ENCODE data around the gene LINC01488. TPM values are rescaled to one million over a fixed set of nuclear protein-coding genes. Genes with fewer than 3 reads are reported as not detected.

Gene LINC01488
- total and polyA plus RNA-seq, 2 experiments from 2014 or later: not detected

DNA sequence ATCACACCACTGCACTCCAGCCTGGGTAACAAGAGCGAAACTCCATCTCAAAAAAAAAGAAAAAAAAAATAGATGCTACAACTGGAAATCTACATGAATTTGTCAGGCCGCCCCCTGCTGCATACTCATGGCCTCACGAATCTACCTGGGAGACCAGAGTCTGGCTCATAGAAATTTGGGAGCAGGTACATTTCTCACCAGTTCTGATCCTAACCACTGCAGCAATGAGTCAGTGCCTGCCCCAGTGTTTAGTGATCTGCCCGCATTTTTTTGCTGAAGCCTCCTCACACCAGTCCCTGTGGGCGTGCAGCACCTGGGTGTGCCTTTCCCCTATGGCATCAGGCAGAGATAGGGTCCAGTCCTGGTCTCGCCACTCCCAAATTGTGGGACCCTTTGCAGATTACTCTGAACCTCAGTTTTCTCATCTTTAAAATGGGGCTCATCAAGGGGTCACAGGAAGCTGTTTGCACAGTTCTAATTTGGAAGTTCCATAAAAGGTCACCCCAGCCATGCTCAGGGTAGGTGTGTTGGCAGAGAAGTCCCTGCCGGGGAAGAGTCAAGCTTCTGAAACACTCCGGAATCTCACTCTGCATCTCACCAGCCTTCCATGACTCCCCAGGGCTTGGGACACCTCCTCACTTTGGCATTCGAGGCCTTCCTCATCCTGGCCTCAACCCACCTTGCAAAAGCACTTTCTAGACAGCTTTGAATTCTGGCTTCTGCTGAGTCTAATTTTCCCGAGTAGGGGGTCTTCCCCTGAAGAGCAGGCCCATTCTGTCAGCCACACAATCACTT is 39.3 kb upstream of the LINC01488 start:
- in situ Hi-C loops (cut with MboI): no loop called here
- H3K9me3 ChIP-seq (ENCODE audit: low read depth): no peaks in the 10 kb centered on the region
- H3K27me3 ChIP-seq (replicated peaks; ENCODE audit: insufficient read depth): no peaks in the 10 kb centered on the region
- H3K4me3 ChIP-seq: no peak overlapping the region
- H3K4me1 ChIP-seq (ENCODE audit: insufficient read depth): peaks cover 33% of the 10 kb centered on the region
- H3K36me3 ChIP-seq (ENCODE audit: low read depth): no peaks in the 10 kb centered on the region
- TF ChIP-seq EZH2 (IDR thresholded peaks at IDR 0.05; ENCODE audit: insufficient read depth, poor library complexity, severe bottlenecking): no peak
- TF ChIP-seq EZH2phosphoT487 (IDR thresholded peaks at IDR 0.05; ENCODE audit: insufficient read depth, low read depth): no peak
- peak overlapping the region; percentile 98 for H3K27ac ChIP-seq
- no peaks in the 10 kb centered on the region for H3K79me2 ChIP-seq (ENCODE audit: insufficient read depth)
- DNase-seq: peak; percentile 68
- H2AFZ ChIP-seq: peak overlapping the region; percentile 50
- no peaks in the 10 kb centered on the region for H3K9me2 ChIP-seq (ENCODE audit: insufficient read depth)
- H3F3A ChIP-seq (ENCODE audit: insufficient read depth): peaks cover 22% of the 10 kb centered on the region
- H4K20me1 ChIP-seq (ENCODE audit: insufficient read depth): no peaks in the 10 kb centered on the region
- H3K9ac ChIP-seq: peak overlapping the region; percentile 84
- H3K4me2 ChIP-seq (ENCODE audit: unreplicated experiment): peak overlapping the region; percentile 76
- WGBS, 2 experiments (ENCODE audit: low coverage in 1 of 2, low lambda C conversion rate in 2 of 2, missing lambda C conversion rate in 2 of 2): 67% methylated on average over 10 of the region's 10 CpGs

- peaks cover 22% of the 10 kb centered on the region for H3F3A ChIP-seq (ENCODE audit: insufficient read depth)
- in situ Hi-C loops (cut with MboI): no loop called here
- no peaks in the 10 kb centered on the region for H3K79me2 ChIP-seq (ENCODE audit: insufficient read depth)
- no peaks in the 10 kb centered on the region for H3K9me2 ChIP-seq (ENCODE audit: insufficient read depth)
- peak overlapping the region; percentile 84 for H3K9ac ChIP-seq
- peak overlapping the region; percentile 55 for H3K4me3 ChIP-seq
- peak; percentile 88 for DNase-seq
- 8 to 11% methylated on average over 10 of the region's 10 CpGs for WGBS, 2 experiments (ENCODE audit: low coverage in 1 of 2, low lambda C conversion rate in 2 of 2, missing lambda C conversion rate in 2 of 2)
- TF ChIP-seq EZH2 (IDR thresholded peaks at IDR 0.05; ENCODE audit: insufficient read depth, poor library complexity, severe bottlenecking) (no peak), EZH2phosphoT487 (IDR thresholded peaks at IDR 0.05; ENCODE audit: insufficient read depth, low read depth) (no peak)
- no peaks in the 10 kb centered on the region for H3K36me3 ChIP-seq (ENCODE audit: low read depth)
- H3K4me1 ChIP-seq (ENCODE audit: insufficient read depth): peaks cover 33% of the 10 kb centered on the region
- peak overlapping the region; percentile 50 for H2AFZ ChIP-seq
- H3K27me3 ChIP-seq (replicated peaks; ENCODE audit: insufficient read depth): no peaks in the 10 kb centered on the region
- peak overlapping the region; percentile 98 for H3K27ac ChIP-seq
- no peaks in the 10 kb centered on the region for H4K20me1 ChIP-seq (ENCODE audit: insufficient read depth)
- H3K9me3 ChIP-seq (ENCODE audit: low read depth): no peaks in the 10 kb centered on the region
- peak overlapping the region; percentile 76 for H3K4me2 ChIP-seq (ENCODE audit: unreplicated experiment)
Observed at GRCh38 chr11:69442807-69443137, 38.7 kb upstream of the LINC01488 start.

DNA sequence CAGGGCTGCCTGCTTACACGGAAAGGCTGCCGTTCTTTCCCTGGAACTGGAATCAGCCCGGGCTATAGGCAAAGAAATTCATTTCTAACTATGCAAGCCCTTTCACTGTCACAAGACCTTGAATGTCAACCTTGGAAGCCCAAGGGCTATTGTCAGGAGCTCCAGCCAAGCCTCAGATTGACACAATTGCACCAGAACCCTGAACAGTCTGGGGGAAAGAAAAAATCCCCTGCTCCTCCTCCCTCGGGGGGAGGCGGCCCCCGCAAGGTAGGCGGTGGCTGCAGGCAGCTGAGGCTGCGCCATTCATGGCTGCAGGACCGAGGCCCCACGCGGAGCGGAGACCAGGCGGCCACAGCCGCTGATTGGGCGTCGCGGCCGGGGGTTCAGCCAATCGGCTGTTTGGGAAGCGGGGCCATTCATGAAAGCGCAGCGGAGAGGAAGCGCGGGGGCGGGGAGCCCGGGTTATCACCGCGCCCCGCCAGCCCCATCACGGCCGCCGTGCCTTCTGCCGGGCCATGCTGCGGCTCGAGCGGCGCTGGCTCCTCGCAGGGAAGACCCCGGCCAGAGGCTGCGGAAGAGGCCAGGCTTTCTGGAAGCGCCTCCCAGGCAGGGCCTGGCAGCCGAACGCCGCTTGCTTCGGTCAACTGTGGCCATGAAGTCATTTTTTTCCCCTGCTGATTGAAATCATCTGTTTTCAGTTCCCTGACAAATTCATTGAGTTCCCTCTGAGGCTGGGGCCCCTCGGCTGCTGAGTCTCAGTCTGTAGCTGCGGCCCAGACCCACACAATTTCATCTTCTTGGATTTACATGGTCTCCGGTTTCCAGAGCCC is 38.1 kb upstream of the LINC01488 start:
- peak overlapping the region; percentile 84 for H3K9ac ChIP-seq
- in situ Hi-C loops (cut with MboI): no loop called here
- H3K27me3 ChIP-seq (replicated peaks; ENCODE audit: insufficient read depth): no peaks in the 10 kb centered on the region
- H3K9me2 ChIP-seq (ENCODE audit: insufficient read depth): no peaks in the 10 kb centered on the region
- H3K36me3 ChIP-seq (ENCODE audit: low read depth): no peaks in the 10 kb centered on the region
- H3F3A ChIP-seq (ENCODE audit: insufficient read depth): peaks cover 22% of the 10 kb centered on the region
- H2AFZ ChIP-seq: peak overlapping the region; percentile 50
- H3K4me1 ChIP-seq (ENCODE audit: insufficient read depth): peaks cover 33% of the 10 kb centered on the region
- peak overlapping the region; percentile 55 for H3K4me3 ChIP-seq
- DNase-seq: peak; percentile 97
- no peaks in the 10 kb centered on the region for H4K20me1 ChIP-seq (ENCODE audit: insufficient read depth)
- peak overlapping the region; percentile 98 for H3K27ac ChIP-seq
- peak overlapping the region; percentile 76 for H3K4me2 ChIP-seq (ENCODE audit: unreplicated experiment)
- TF ChIP-seq EZH2 (IDR thresholded peaks at IDR 0.05; ENCODE audit: insufficient read depth, poor library complexity, severe bottlenecking) (no peak), EZH2phosphoT487 (IDR thresholded peaks at IDR 0.05; ENCODE audit: insufficient read depth, low read depth) (no peak)
- no peaks in the 10 kb centered on the region for H3K79me2 ChIP-seq (ENCODE audit: insufficient read depth)
- WGBS, 2 experiments (ENCODE audit: low coverage in 1 of 2, low lambda C conversion rate in 2 of 2, missing lambda C conversion rate in 2 of 2): 1 to 2% methylated on average over 44 of the region's 48 CpGs
- H3K9me3 ChIP-seq (ENCODE audit: low read depth): no peaks in the 10 kb centered on the region

DNA sequence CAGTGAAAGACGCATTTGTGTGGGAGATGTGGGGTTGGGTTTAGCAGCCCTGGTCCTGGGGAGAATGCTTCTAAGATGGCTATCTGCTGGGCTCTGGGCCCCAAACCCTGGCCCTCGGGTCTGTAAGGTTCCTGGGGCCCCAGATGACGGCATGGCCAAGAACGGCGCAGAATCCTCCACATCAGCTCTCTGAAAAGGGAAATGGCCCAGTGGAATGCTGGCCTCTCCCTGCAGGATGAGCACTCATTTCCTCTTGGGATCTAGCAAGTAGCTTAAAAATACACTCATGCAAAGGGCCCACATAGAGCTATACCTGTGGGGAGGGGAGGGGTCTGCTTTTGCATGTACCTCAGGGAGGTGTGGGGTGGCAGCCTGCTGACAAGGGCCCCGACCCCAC is 37.5 kb upstream of the LINC01488 start:
- no peaks in the 10 kb centered on the region for H3K36me3 ChIP-seq (ENCODE audit: low read depth)
- H3K79me2 ChIP-seq (ENCODE audit: insufficient read depth): no peaks in the 10 kb centered on the region
- H4K20me1 ChIP-seq (ENCODE audit: insufficient read depth): no peaks in the 10 kb centered on the region
- in situ Hi-C loops (cut with MboI): no loop called here
- no peak for TF ChIP-seq EZH2 (IDR thresholded peaks at IDR 0.05; ENCODE audit: insufficient read depth, poor library complexity, severe bottlenecking)
- TF ChIP-seq EZH2phosphoT487 (IDR thresholded peaks at IDR 0.05; ENCODE audit: insufficient read depth, low read depth): no peak
- no peaks in the 10 kb centered on the region for H3K9me2 ChIP-seq (ENCODE audit: insufficient read depth)
- peaks cover 22% of the 10 kb centered on the region for H3F3A ChIP-seq (ENCODE audit: insufficient read depth)
- H3K4me1 ChIP-seq (ENCODE audit: insufficient read depth): peaks cover 33% of the 10 kb centered on the region
- 10 to 13% methylated on average over 6 of the region's 6 CpGs for WGBS, 2 experiments (ENCODE audit: low coverage in 1 of 2, low lambda C conversion rate in 2 of 2, missing lambda C conversion rate in 2 of 2)
- H3K4me2 ChIP-seq (ENCODE audit: unreplicated experiment): peak overlapping the region; percentile 76
- peak overlapping the region; percentile 98 for H3K27ac ChIP-seq
- H3K9me3 ChIP-seq (ENCODE audit: low read depth): no peaks in the 10 kb centered on the region
- DNase-seq: peak; percentile 79
- H3K9ac ChIP-seq: peak overlapping the region; percentile 84
- no peaks in the 10 kb centered on the region for H3K27me3 ChIP-seq (replicated peaks; ENCODE audit: insufficient read depth)
- peak overlapping the region; percentile 50 for H2AFZ ChIP-seq
- H3K4me3 ChIP-seq: peak overlapping the region; percentile 55

Measured in GM23248 (cell line).